GM12801 (cell line): ENCODE results near the gene PSTPIP1.

Experiments used
- CTCF ChIP-seq: IDR thresholded peaks from one replicate; pipeline ENCODE4 v1.5.1; 2011; ENCODE audit warnings: control low read depth; ENCODE audit not compliant: insufficient read length; ENCODE audit errors: extremely low read depth

PSTPIP1 gene

GRCh38 chr15:77053709-77054108 lies 58.8 kb downstream of the PSTPIP1 start:
- no peak for TF ChIP-seq CTCF

- no peak for TF ChIP-seq CTCF
Observed at GRCh38 chr15:77057072-77057471, 62.1 kb downstream of the PSTPIP1 start.

GRCh38 chr15:77057685-77058084 lies 62.8 kb downstream of the PSTPIP1 start:
- no peak for TF ChIP-seq CTCF

GRCh38 chr15:77058468-77058867 lies 63.5 kb downstream of the PSTPIP1 start:
- no peak for TF ChIP-seq CTCF

GRCh38 chr15:77059786-77060361 lies 64.9 kb downstream of the PSTPIP1 start:
- TF ChIP-seq CTCF = no peak

GRCh38 chr15:77060546-77060945 lies 65.6 kb downstream of the PSTPIP1 start:
- TF ChIP-seq CTCF = no peak

GRCh38 chr15:77063249-77063648 lies 68.3 kb downstream of the PSTPIP1 start:
- no peak for TF ChIP-seq CTCF
